GM12874 (cell line): ENCODE measurements around the gene PTPRQ.

Experiments used
- CTCF ChIP-seq: IDR thresholded peaks from 2 replicates; pipeline ENCODE4 v1.5.1; 2011; ENCODE audit warnings: low read depth, mild to moderate bottlenecking, control low read depth, low read length, moderate library complexity; ENCODE audit not compliant: insufficient read depth

Gene PTPRQ

GRCh38 chr12:80707126-80707829 lies 263.2 kb downstream of the PTPRQ start, which contains the start of gene MYF6:
Gene MYF6 (plus strand): TSS chr12:80707634. CDS start chr12:80707720, 86 bp downstream.
- no peak for TF ChIP-seq CTCF

GRCh38 chr12:80707830-80708258 lies 263.8 kb downstream of the PTPRQ start:
- no peak for TF ChIP-seq CTCF

- no peak for TF ChIP-seq CTCF
Observed at GRCh38 chr12:80708259-80708974, 264.4 kb downstream of the PTPRQ start.

- TF ChIP-seq CTCF: no peak
Observed at GRCh38 chr12:80708975-80709328, 264.9 kb downstream of the PTPRQ start.

- peak; percentile 61 for TF ChIP-seq CTCF
Observed at GRCh38 chr12:80709811-80710726, 266.0 kb downstream of the PTPRQ start.

GRCh38 chr12:80710727-80711449 lies 266.9 kb downstream of the PTPRQ start:
- TF ChIP-seq CTCF: no peak
